PC-9 (cell line): ENCODE measurements around the gene IGF1.

ENCODE experiments used
- EZH2 ChIP-seq: fragments of 200-600 bp; sonication (generic); IDR thresholded peaks from 2 replicates; pipeline ENCODE4 v1.8.0; 2017; ENCODE audit warnings: antibody characterized with exemption, low read depth
- TF ChIP-seq, protein P1 (sequence below): fragments of 200-600 bp; sonication (generic); conservative IDR thresholded peaks from 2 replicates; pipeline ENCODE4 v1.6.1; 2017; ENCODE audit warnings: mixed run types, antibody characterized with exemption, mild to moderate bottlenecking, moderate library complexity

DNA sequence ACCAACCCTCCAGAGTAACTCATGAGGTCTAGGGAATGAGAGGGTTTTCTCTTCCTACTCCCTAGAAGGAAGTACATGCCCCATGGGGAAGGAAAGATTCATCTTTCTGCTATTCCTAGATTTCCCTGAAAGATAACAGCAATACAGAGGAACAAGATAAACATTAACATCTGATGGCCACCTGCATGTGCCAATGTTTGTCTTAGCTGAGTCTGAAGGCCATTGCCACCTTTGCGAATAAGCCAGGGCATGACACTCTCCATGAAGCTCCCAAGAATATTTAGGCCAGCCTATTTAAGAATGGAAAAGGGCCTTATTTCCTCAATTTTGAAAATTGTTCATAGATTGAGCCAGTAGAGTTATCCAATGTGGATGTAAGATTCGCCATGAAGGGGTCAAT, 26.0 kb downstream of the IGF1 start:
- TF ChIP-seq, protein P1, sequence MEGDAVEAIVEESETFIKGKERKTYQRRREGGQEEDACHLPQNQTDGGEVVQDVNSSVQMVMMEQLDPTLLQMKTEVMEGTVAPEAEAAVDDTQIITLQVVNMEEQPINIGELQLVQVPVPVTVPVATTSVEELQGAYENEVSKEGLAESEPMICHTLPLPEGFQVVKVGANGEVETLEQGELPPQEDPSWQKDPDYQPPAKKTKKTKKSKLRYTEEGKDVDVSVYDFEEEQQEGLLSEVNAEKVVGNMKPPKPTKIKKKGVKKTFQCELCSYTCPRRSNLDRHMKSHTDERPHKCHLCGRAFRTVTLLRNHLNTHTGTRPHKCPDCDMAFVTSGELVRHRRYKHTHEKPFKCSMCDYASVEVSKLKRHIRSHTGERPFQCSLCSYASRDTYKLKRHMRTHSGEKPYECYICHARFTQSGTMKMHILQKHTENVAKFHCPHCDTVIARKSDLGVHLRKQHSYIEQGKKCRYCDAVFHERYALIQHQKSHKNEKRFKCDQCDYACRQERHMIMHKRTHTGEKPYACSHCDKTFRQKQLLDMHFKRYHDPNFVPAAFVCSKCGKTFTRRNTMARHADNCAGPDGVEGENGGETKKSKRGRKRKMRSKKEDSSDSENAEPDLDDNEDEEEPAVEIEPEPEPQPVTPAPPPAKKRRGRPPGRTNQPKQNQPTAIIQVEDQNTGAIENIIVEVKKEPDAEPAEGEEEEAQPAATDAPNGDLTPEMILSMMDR, result no peak
- no peak for TF ChIP-seq EZH2
